HepG2 (cell line): ENCODE results near the gene VKORC1. TPM values are rescaled to one million over a fixed set of nuclear protein-coding genes. Genes with fewer than 3 reads are reported as not detected.

ENCODE experiments used
- ASH2L ChIP-seq: fragments of 300-600, 200-600 bp; sonication (generic); IDR thresholded peaks from 2 replicates; pipeline ENCODE4 v1.7.0; 2017; ENCODE audit warnings: low read depth, mild to moderate bottlenecking, moderate library complexity, mixed read lengths, low read length; ENCODE audit not compliant: insufficient read length
- DMTF1 ChIP-seq: sonication (generic); formaldehyde crosslinking; IDR thresholded peaks from 2 replicates; pipeline ENCODE4 v1.4.0; 2020; ENCODE audit warnings: mild to moderate bottlenecking, missing genetic modification reagents
- E2F2 ChIP-seq: sonication (generic); formaldehyde crosslinking; IDR thresholded peaks from 2 replicates; pipeline ENCODE4 v1.4.0; 2020; ENCODE audit warnings: missing genetic modification reagents, borderline replicate concordance
- FOSL2 ChIP-seq: sonication (generic); formaldehyde crosslinking; IDR thresholded peaks from 2 replicates; pipeline ENCODE4 v1.4.0; 2020; ENCODE audit warnings: missing genetic modification reagents
- HNF4A ChIP-seq: sonication (generic); formaldehyde crosslinking; IDR thresholded peaks from 2 replicates; pipeline ENCODE4 v1.4.0; 2020; ENCODE audit warnings: missing genetic modification reagents
- IKZF4 ChIP-seq: sonication (generic); formaldehyde crosslinking; IDR thresholded peaks from 2 replicates; pipeline ENCODE4 v1.5.1; 2020; ENCODE audit warnings: borderline replicate concordance, mild to moderate bottlenecking, low read depth, missing genetic modification reagents; ENCODE audit errors: not compliant biosample characterization
- MXD3 ChIP-seq: IDR thresholded peaks from 2 replicates; pipeline ENCODE4 v1.6.1; 2016; ENCODE audit warnings: mild to moderate bottlenecking, missing biosample characterization, missing genetic modification reagents
- NBN ChIP-seq: fragments of 450-650 bp; conservative IDR thresholded peaks from 2 replicates; pipeline ENCODE4 v1.6.1; 2017
- PHB2 ChIP-seq: fragments of 450-650 bp; IDR thresholded peaks from 2 replicates; pipeline ENCODE4 v1.6.1; 2018; ENCODE audit not compliant: partially characterized antibody
- PRDM4 ChIP-seq: sonication (generic); formaldehyde crosslinking; IDR thresholded peaks from 2 replicates; pipeline ENCODE4 v1.9.0; 2021; ENCODE audit warnings: missing genetic modification reagents, borderline replicate concordance
- PREB ChIP-seq: sonication (generic); formaldehyde crosslinking; IDR thresholded peaks from 2 replicates; pipeline ENCODE4 v1.4.0; 2020; ENCODE audit warnings: missing genetic modification reagents
- YEATS4 ChIP-seq: sonication (generic); formaldehyde crosslinking; IDR thresholded peaks from 2 replicates; pipeline ENCODE4 v1.4.0; 2020; ENCODE audit warnings: missing genetic modification reagents, borderline replicate concordance
- ZNF383 ChIP-seq: sonication (generic); formaldehyde crosslinking; IDR thresholded peaks from 2 replicates; pipeline ENCODE4 v1.4.0; 2020; ENCODE audit warnings: missing genetic modification reagents, mild to moderate bottlenecking, borderline replicate concordance
- ZNF460 ChIP-seq: sonication (generic); formaldehyde crosslinking; IDR thresholded peaks from 2 replicates; pipeline ENCODE4 v1.5.1; 2020; ENCODE audit warnings: missing genetic modification reagents, mild to moderate bottlenecking, borderline replicate concordance
- ZNF557 ChIP-seq: sonication (generic); formaldehyde crosslinking; IDR thresholded peaks from 2 replicates; pipeline ENCODE4 v1.4.0; 2020; ENCODE audit warnings: missing genetic modification reagents
- ZNF710 ChIP-seq: sonication (generic); formaldehyde crosslinking; IDR thresholded peaks from 2 replicates; pipeline ENCODE4 v1.5.0; 2020; ENCODE audit warnings: mild to moderate bottlenecking, missing genetic modification reagents, borderline replicate concordance
- polyA plus RNA-seq, 8 experiments: library from polyadenylated mRNA; depleted of rRNA in 3 of 8; stranded (reverse) in 7 of 8; unstranded in 1 of 8; fragments of >200 nt; fragmentation: Illumina TruSeq in 4 of 8; extraction: Trizol in 4 of 8; gene quantifications; 2 replicates each; pipeline versions ENCODE4 v1.2.1 to v1.2.3, GENCODE V29; 2011 to 2016; ENCODE audit warnings: low read depth in 4 of 8, missing spikeins in 1 of 8, mixed read lengths in 1 of 8; ENCODE audit not compliant: insufficient read depth in 1 of 8
- total RNA-seq, 5 experiments: library from RNA; depleted of rRNA; stranded (reverse); fragments of >200 nt; fragmentation: Illumina TruSeq; extraction: Trizol; gene quantifications; 2 replicates each; pipeline ENCODE4 v1.2.3, GENCODE V29; 2016; ENCODE audit warnings: low read depth in 1 of 5

The VKORC1 gene
- total and polyA plus RNA-seq, 2 of the 13 experiments (the other 11 are each of a cell fraction or from before 2014, with no cell fraction given): 141 to 615 TPM

- TF ChIP-seq PREB (CRISPR knock-in tag) (no peak), NBN (no peak), ZNF383 (CRISPR knock-in tag) (no peak), ZNF710 (CRISPR knock-in tag) (0 out of 2 replicates have a peak, but pooled peaks have one; percentile 70), HNF4A (CRISPR knock-in tag) (no peak), MXD3 (CRISPR knock-in tag) (peak; percentile 69), PRDM4 (CRISPR knock-in tag) (peak; percentile 87; the same call in 1 of the 2 replicates), ASH2L (peak; percentile 97), IKZF4 (CRISPR knock-in tag) (no peak), FOSL2 (CRISPR knock-in tag) (peak; percentile 36; the same call in 1 of the 2 replicates), YEATS4 (peak; percentile 86), ZNF460 (peak; percentile 22; the same call in 1 of the 2 replicates), DMTF1 (CRISPR knock-in tag) (0 out of 2 replicates have a peak, but pooled peaks have one; percentile 26), PHB2 (no peak), ZNF557 (no peak), E2F2 (no peak)
These were observed 23.0 kb upstream of the VKORC1 start, which contains the start of gene KAT8 (continued) for GRCh38 chr16:31117384-31118222.
